RPMI7951 (cell line): ENCODE measurements around the gene SLF1. TPM values are rescaled to one million over a fixed set of nuclear protein-coding genes. Genes with fewer than 3 reads are reported as not detected.

Experiments
- DNase-seq: peaks from one replicate; pipeline ENCODE4 v3.0.0-alpha.2; 2012; ENCODE audit warnings: low read depth
- total RNA-seq: library from RNA; depleted of rRNA; stranded (reverse); fragments of >200 nt; shearing (Covaris generic); gene quantifications from 2 replicates; pipeline ENCODE4 v1.2.3, GENCODE V29; 2014; rRNA removed

SLF1 gene
- total RNA-seq, 1 experiment from 2014 or later: 15.1 TPM

- DNase-seq: no peak
Observed at GRCh38 chr5:94709277-94709676, 90.8 kb downstream of the SLF1 start.

GRCh38 chr5:94711785-94712184 is 93.3 kb downstream of the SLF1 start:
- no peak for DNase-seq

GRCh38 chr5:94715768-94716167 is 97.3 kb downstream of the SLF1 start:
- DNase-seq: no peak

GRCh38 chr5:94725142-94725541 is 106.7 kb downstream of the SLF1 start:
- DNase-seq: no peak

- DNase-seq: no peak
Observed at GRCh38 chr5:94731471-94731870, 113.0 kb downstream of the SLF1 start.

GRCh38 chr5:94736498-94736897 is 118.0 kb downstream of the SLF1 start:
- DNase-seq: no peak

- no peak for DNase-seq
Observed at GRCh38 chr5:94740286-94740685, 121.8 kb downstream of the SLF1 start.

GRCh38 chr5:94742852-94743251 is 124.4 kb downstream of the SLF1 start:
- no peak for DNase-seq

GRCh38 chr5:94744906-94745305 is 126.4 kb downstream of the SLF1 start:
- DNase-seq: no peak

- DNase-seq: peak; percentile 22
Observed at GRCh38 chr5:94745786-94746730, 127.6 kb downstream of the SLF1 start.

- no peak for DNase-seq
Observed at GRCh38 chr5:94746731-94747124, 128.3 kb downstream of the SLF1 start.

Other genes with a start within 250 kb of the SLF1 start
- 1.5 and 2.3 TPM in 2 replicates for gene KIAA0825, start 65 bp upstream of the SLF1 start, total RNA-seq